HUES64 (cell line): ENCODE results near the gene MAGI2.

Experiments used
- H3K27ac ChIP-seq: 2 replicates; pipeline ENCODE4 v1.7.0; 2013; ENCODE audit warnings: low read depth, low read length, inconsistent platforms
- H3K27me3 ChIP-seq: 2 replicates; pipeline ENCODE4 v1.6.1; 2013; ENCODE audit warnings: mild to moderate bottlenecking, low read length; ENCODE audit not compliant: insufficient read depth
- H3K36me3 ChIP-seq: 2 replicates; pipeline ENCODE4 v1.6.1; 2013; ENCODE audit warnings: mild to moderate bottlenecking, low read length; ENCODE audit not compliant: insufficient read depth
- H3K4me1 ChIP-seq: 2 replicates; pipeline ENCODE4 v1.6.1; 2013; ENCODE audit warnings: mild to moderate bottlenecking, low read length, moderate library complexity; ENCODE audit not compliant: insufficient read depth
- H3K4me3 ChIP-seq: 2 replicates; pipeline ENCODE4 v1.5.1; 2013; ENCODE audit warnings: mild to moderate bottlenecking, low read length, moderate library complexity
- H3K9ac ChIP-seq: 2 replicates; pipeline ENCODE4 v1.6.1; 2013; ENCODE audit warnings: mild to moderate bottlenecking, low read depth, low read length
- H3K9me3 ChIP-seq: 2 replicates; pipeline ENCODE4 v1.6.1; 2013; ENCODE audit warnings: low read depth, low read length; ENCODE audit not compliant: insufficient read depth
- WGBS: fragments of 150-250, 120-280 bp; methylation state at CpG from one replicate; pipeline ENCODE4 v1.1.7; 2013; ENCODE audit warnings: missing lambda C conversion rate; 5-methylcytosine and 5-hydroxymethylcytosine counted together

MAGI2 gene

GRCh38 chr7:78686189-78686588 is 767.3 kb downstream of the MAGI2 start:
- no peaks in the 10 kb centered on the region for H3K36me3 ChIP-seq
- H3K9me3 ChIP-seq, result no peaks in the 10 kb centered on the region
- H3K4me3 ChIP-seq, result no peak overlapping the region
- WGBS, result 75% methylated on average over 6 of the region's 6 CpGs
- no peak overlapping the region for H3K27ac ChIP-seq
- no peak overlapping the region for H3K9ac ChIP-seq
- H3K27me3 ChIP-seq, result no peaks in the 10 kb centered on the region
- peaks cover 29% of the 10 kb centered on the region for H3K4me1 ChIP-seq

- no peak overlapping the region for H3K9ac ChIP-seq
- no peaks in the 10 kb centered on the region for H3K36me3 ChIP-seq
- H3K4me3 ChIP-seq, result no peak overlapping the region
- H3K4me1 ChIP-seq, result peaks cover 29% of the 10 kb centered on the region
- H3K9me3 ChIP-seq, result no peaks in the 10 kb centered on the region
- H3K27ac ChIP-seq, result no peak overlapping the region
- WGBS, result 69% methylated on average over 1 of the region's 1 CpG
- H3K27me3 ChIP-seq, result no peaks in the 10 kb centered on the region
Observed at GRCh38 chr7:78684201-78684600, 769.3 kb downstream of the MAGI2 start.

GRCh38 chr7:78683566-78683965 is 769.9 kb downstream of the MAGI2 start:
- peaks cover 29% of the 10 kb centered on the region for H3K4me1 ChIP-seq
- no peaks in the 10 kb centered on the region for H3K9me3 ChIP-seq
- no peak overlapping the region for H3K27ac ChIP-seq
- WGBS, result 100% methylated on average over 1 of the region's 1 CpG
- no peaks in the 10 kb centered on the region for H3K36me3 ChIP-seq
- no peak overlapping the region for H3K4me3 ChIP-seq
- H3K9ac ChIP-seq, result no peak overlapping the region
- H3K27me3 ChIP-seq, result no peaks in the 10 kb centered on the region

- Histone ChIP-seq H3K27me3 (no peaks in the 10 kb centered on the region), H3K4me3 (no peak overlapping the region)
- WGBS, result 96% methylated on average over 5 of the region's 6 CpGs
Observed at GRCh38 chr7:78679112-78679876, 774.2 kb downstream of the MAGI2 start.

DNA sequence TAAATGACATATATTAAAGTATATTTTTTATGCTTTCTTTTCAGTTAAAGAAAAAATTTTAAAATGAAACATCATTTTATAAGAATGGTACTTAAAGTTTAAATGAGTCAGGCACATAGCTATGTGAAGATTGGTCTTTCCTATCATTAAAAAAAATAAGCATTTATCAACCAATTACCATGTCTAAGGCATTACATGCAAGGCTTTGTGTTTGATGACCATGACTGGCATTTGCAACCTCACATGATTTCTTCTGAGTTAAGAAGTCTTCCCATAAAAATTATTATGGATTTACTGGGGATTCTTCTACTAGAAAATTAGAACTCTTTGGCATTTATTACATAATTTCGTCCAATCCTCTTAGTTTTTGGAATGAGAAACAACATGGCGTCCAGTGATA is 776.1 kb downstream of the MAGI2 start:
- Histone ChIP-seq H3K9ac (no peak overlapping the region), H3K4me1 (peaks cover 4% of the 10 kb centered on the region; the same call in 1 of the 2 replicates), H3K36me3 (no peaks in the 10 kb centered on the region), H3K4me3 (no peak overlapping the region), H3K27ac (no peak overlapping the region), H3K9me3 (no peaks in the 10 kb centered on the region), H3K27me3 (no peaks in the 10 kb centered on the region)
- WGBS, result 100% methylated on average over 2 of the region's 2 CpGs

More at GRCh38 chr7:78679112-78679876, 774.2 kb downstream of the MAGI2 start:
- H3K4me1 ChIP-seq, result peaks cover 9% of the 10 kb centered on the region; the same call in 1 of the 2 replicates
- H3K9me3 ChIP-seq, result no peaks in the 10 kb centered on the region
- no peak overlapping the region for H3K27ac ChIP-seq
- no peaks in the 10 kb centered on the region for H3K36me3 ChIP-seq
- no peak overlapping the region for H3K9ac ChIP-seq

DNA sequence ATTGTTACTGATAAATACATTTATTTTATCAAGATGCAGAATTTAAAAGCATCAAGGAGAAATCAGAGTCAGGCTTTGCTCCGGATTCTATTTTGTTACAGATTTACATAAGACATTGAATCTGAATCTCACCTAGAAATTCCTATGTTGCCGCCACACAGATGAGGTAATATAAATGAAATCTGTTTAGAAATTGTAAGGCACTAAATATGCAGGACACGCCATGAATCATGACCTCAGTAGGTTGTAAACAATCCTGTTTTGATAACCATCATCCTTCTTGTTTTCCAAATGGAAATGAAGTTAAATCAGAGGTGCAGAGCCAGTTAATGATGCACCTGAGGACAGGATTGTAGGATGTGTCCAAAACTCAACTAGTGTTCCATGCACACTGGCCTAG is 778.0 kb downstream of the MAGI2 start:
- H3K4me1 ChIP-seq, result peaks cover 10% of the 10 kb centered on the region; the same call in 1 of the 2 replicates
- no peak overlapping the region for H3K9ac ChIP-seq
- H3K4me3 ChIP-seq, result no peak overlapping the region
- WGBS, result 96% methylated on average over 3 of the region's 3 CpGs
- H3K27me3 ChIP-seq, result no peaks in the 10 kb centered on the region
- no peaks in the 10 kb centered on the region for H3K9me3 ChIP-seq
- H3K36me3 ChIP-seq, result no peaks in the 10 kb centered on the region
- no peak overlapping the region for H3K27ac ChIP-seq

DNA sequence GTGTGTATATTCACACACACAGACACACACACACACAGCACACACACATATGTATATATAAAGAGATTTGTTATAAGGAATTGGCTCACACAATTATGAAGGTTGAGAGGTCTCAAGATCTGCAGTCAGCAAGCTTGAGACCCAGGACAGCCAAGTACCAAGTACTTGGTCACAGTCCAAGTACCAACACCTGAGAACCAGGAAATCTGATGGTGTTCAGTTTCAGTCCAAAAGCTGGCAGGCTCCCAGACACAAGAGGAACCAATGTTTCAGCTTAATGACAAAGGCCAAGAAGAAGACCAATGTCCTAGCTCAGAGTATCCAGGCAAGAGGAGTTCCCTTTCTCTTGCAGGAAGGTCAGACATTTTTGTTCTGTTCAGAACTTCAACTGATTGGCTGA is 780.2 kb downstream of the MAGI2 start:
- Histone ChIP-seq H3K36me3 (no peaks in the 10 kb centered on the region), H3K9ac (no peak overlapping the region), H3K27me3 (no peaks in the 10 kb centered on the region), H3K27ac (no peak overlapping the region), H3K4me3 (no peak overlapping the region), H3K9me3 (no peaks in the 10 kb centered on the region), H3K4me1 (peaks cover 10% of the 10 kb centered on the region; the same call in 1 of the 2 replicates)

DNA sequence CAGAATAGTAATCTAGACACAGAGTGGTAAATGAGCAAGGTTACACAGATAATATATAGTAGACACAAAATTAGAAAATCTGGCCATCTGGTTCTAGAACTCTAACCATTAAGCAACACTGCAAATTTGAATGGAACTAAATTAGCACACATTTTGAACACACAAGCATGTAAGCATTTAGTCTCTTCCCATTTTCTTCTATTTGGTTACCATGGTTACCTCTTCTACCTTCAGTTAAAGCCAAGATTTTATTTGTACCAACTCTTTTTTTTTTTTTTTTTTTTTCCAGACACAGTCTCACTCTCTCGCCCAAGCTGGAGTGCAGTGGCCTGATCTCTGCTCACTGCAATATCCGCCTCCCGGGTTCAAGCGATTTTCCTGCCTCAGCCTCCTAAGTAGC is 790.5 kb downstream of the MAGI2 start:
- Histone ChIP-seq H3K9ac (no peak overlapping the region), H3K27me3 (no peaks in the 10 kb centered on the region), H3K4me1 (peaks cover 7% of the 10 kb centered on the region; the same call in 1 of the 2 replicates), H3K4me3 (no peak overlapping the region), H3K9me3 (no peaks in the 10 kb centered on the region), H3K36me3 (no peaks in the 10 kb centered on the region), H3K27ac (no peak overlapping the region)
- 97% methylated on average over 4 of the region's 4 CpGs for WGBS

GRCh38 chr7:78649976-78650375 is 803.5 kb downstream of the MAGI2 start:
- H3K27me3 ChIP-seq, result no peaks in the 10 kb centered on the region
- H3K36me3 ChIP-seq, result no peaks in the 10 kb centered on the region
- no peak overlapping the region for H3K9ac ChIP-seq
- no peak overlapping the region for H3K27ac ChIP-seq
- H3K4me1 ChIP-seq, result peaks cover 18% of the 10 kb centered on the region
- WGBS, result 92% methylated on average over 3 of the region's 3 CpGs
- H3K9me3 ChIP-seq, result no peaks in the 10 kb centered on the region
- no peak overlapping the region for H3K4me3 ChIP-seq

DNA sequence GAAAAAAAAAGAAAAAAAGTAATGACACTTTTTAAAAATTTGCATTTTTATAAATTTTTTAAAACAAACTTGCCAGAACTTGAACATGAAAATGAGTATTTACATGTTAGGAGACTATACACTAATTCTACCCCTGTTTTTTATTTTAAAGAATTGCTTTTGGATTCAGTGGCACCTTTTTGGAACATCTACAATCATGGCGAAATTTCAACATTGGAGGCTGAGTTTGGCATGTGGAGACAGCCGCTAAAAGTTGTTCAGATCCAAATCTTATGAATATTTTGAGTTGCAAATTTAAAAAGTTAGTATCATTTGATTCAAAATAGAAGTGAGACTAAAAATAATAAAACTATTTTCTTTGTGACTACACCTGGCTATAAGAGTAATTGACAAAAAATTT is 804.2 kb downstream of the MAGI2 start:
- Histone ChIP-seq H3K27me3 (no peaks in the 10 kb centered on the region), H3K4me3 (no peak overlapping the region), H3K4me1 (peaks cover 18% of the 10 kb centered on the region), H3K27ac (no peak overlapping the region), H3K9me3 (no peaks in the 10 kb centered on the region), H3K9ac (no peak overlapping the region), H3K36me3 (no peaks in the 10 kb centered on the region)
- 95% methylated on average over 2 of the region's 2 CpGs for WGBS

DNA sequence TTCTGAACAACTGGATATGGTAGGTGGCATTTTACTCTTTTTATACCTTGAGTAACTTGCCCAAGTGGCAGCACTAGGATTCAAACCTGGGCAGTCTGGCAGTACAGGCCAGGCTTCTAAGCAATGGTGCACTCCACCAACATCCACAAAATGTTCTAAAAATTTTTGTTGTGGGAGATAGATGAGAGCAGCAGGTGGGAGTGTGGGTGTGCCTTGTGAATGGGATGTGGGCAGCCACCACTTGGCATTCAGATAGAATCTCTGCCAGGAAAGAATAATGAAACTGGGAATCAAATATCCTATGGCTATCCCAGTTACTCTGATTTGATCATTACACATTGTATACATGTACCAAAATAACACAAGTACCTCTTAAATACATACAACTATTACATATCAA is 810.7 kb downstream of the MAGI2 start:
- no peaks in the 10 kb centered on the region for H3K4me1 ChIP-seq
- no peak overlapping the region for H3K27ac ChIP-seq
- no peaks in the 10 kb centered on the region for H3K9me3 ChIP-seq
- no peaks in the 10 kb centered on the region for H3K27me3 ChIP-seq
- no peak overlapping the region for H3K4me3 ChIP-seq
- no peaks in the 10 kb centered on the region for H3K36me3 ChIP-seq
- H3K9ac ChIP-seq, result no peak overlapping the region

DNA sequence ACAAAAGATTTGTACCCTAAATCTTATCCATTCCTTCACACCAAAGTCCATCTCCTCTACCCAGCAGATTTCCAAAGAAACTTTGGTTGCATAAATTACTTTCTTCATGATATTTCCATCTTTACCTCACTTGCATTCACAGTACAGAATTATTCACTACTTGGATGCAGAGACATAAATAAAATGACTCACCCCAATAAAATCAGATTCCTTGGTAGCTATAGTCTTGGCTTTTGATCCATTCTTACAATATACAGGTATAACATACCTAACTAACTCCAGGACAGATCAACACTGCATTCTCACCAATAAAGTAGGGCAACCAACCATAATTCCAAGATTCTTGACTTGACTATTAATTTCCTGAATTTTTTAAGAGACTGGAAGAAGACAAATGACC is 815.1 kb downstream of the MAGI2 start:
- no peaks in the 10 kb centered on the region for H3K27me3 ChIP-seq
- H3K4me3 ChIP-seq, result no peak overlapping the region
- H3K4me1 ChIP-seq, result peaks cover 11% of the 10 kb centered on the region
- H3K9ac ChIP-seq, result no peak overlapping the region
- H3K36me3 ChIP-seq, result no peaks in the 10 kb centered on the region
- no peak overlapping the region for H3K27ac ChIP-seq
- no peaks in the 10 kb centered on the region for H3K9me3 ChIP-seq
